SK-N-DZ (cell line): ENCODE results near the gene C1orf116.
A peak's percentile ranks its signal among the peaks of the same experiment; 100 is the strongest.

Experiments
- DNase-seq: peaks from one replicate; pipeline ENCODE4 v3.0.0-alpha.2; 2015; ENCODE audit warnings: low spot score

The C1orf116 gene

DNA sequence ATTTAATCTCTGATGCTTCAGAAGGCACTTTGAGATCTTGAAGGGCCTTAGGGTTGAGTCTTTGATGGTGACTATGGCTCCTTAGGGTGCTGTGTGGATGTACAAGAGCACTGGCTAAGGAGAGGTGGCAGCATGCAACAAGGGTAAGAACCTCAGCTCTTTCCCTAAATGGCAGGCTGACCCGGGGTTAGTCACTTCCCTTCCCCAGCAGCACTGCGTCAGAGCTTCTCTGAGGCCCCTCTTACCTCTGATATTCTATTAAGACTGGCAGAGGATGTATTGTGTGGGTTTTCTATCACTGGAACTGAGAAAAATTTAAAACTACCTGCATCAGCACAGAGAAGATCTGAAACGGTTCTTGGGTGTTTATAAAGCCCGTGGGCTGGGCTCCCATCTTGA is 11.8 kb downstream of the C1orf116 start:
- no peak for DNase-seq

DNA sequence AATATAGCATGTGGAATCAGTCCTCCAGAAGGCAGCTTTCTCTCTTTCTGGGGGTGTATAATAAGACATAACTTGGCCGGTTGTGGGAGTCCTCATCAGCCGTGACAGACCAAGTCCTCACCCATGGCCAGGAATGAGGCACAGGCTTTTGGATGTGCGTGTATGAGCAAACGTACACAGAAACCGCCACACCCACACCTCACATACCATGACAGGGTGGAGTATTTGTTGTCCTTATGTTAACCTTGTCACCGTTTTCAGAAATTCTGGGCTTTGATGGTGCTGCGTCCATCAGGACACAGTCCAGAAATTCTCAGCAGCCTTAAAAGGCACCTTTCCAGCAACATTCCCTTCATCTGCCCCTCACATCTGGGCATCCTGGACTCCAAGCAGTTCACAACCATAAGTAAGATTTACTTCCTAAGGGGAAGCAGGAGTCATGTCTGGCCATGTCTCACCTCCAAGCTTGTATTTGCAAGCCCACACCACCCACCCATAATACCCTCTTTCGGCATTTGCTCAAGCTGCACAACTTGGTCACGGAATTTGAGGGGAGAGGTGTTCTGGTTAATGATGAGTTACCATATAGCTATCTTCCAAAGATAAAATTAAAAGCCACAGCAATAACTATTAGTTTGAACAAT is 12.4 kb downstream of the C1orf116 start:
- no peak for DNase-seq

DNA sequence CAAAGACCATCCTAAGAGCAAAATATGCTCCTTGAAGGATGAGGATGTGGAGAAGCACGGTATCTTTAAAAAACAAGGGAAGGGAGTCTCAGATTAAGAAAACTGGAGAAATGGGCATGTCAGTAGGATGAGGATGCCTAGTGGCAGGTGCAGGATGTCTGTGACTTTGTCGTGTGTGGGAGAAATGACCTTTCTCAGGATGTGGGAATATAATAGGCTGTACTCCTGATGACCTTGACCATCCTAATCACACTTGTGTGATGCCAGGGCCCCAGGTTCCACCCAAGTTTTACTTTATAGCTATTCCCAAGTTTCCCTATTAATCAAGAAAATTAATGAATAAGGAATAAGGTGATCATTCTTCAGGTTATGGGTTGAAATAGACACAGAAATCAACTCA is 12.9 kb downstream of the C1orf116 start:
- no peak for DNase-seq

DNA sequence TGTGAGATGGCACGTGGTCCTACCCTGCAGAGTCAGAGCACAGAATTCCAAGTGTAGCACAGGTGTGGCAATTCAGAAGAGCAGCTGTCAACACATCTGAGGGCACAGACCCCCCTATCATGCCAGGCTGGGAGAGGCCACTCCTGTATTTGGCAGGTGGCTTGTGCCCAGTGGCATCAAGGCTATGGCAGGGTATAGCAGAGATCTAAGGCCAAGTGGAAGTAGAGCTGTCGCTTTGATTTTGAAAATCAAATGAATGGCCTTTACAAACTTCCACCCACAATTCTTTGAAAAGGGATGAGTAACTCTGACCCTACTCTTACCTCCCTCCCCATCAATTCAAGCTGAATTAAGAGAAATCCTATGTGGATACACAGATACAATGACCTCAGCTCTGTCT is 13.4 kb downstream of the C1orf116 start:
- DNase-seq, result no peak

DNA sequence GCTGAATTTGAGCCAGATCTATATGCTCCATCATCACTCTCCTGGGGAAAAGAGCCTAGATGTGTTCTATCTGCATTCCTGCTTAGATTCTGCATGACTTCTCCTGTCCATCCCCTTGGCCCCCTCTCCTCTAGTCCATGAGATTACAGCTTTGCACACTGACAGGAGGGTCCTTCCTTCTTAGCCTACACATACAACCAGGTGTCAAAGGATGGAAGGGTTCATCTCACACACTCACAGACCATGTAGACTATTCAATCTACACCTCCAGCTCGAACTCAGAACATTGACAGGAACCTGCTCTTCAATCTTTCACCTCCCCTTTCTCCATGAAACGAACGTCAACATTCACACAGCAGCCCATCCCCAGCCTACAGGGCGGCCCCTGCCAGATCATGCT is 13.8 kb downstream of the C1orf116 start:
- no peak for DNase-seq

DNA sequence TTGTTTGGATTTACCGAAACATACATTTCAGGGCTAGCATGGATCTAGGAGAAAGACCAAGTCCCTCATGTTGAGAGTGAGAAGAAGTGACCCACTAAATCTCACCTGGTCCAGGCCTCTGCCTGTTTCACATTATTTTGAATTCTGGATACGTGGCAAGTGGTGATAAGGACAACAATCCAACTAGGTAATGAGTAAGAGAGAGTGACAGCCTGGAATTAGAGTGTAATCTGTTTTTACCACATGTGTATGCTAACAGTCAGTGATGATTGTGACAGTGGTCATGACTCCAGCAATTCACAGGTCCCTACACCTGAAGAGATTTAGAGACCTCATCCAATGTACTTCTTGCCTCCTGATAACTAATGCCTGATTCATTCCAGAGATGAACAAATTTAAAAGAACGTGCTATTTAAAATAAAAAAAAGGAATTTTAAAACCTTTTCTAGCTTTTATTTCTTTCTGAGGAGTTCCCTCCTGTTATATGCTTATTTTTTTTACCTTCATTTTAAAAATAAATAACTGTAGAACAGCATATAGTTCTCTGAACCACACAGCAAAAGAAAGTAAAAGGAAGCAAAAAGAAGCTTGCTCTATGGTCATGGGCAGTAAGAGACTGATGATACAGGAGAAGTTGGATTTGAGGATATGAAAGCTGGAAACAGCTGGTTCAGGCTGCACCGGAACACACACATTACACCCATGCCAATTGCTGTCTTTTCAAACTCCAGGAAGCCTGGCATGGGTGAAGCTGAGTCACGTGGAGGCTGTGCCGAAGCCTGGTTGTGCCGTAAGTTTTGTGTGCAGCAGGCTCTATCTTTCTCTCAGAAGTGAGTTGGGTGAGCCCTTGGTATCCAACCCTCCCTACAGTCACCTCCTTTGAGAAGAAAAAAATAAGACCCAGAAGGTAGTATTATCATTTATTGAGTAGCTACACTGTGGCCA is 14.7 kb downstream of the C1orf116 start:
- DNase-seq, result no peak

DNA sequence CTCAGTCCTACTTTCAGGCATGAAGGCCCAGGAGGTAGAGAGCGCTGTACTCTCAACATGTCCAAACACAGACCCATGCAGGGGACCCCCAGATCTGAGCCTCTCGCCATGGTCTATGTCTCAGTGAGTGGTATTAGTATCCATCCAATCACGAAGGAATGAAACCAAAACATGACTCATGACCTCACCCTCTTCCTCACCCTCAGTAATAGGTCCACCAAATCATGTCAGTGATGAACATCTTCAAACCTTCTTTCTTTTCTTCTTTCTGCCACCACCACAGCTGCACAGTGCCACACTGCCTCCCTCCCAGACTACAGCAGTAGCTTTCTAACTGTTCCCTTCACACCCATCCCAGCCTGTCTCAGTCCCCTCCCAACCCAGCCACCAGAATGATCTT is 16.8 kb downstream of the C1orf116 start:
- DNase-seq, result no peak

DNA sequence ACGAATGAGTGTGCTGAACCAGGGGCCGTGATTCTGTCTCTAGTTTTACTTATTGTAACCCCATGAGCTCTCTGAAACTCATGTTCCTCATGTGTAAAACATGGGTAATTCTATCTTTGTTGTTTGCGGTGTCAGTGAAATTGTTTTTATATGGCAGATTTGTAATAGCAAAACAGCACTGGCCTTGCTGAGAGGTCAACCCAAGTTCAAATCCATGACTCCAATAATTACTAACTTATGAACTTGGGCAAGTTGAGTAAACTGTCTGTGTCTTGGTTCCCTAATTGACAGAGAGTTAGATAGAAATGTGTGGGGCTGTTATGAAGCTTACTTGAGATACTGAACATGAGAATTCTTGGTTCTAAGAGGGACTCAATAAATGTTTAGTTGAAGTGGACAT is 17.8 kb downstream of the C1orf116 start:
- no peak for DNase-seq

DNA sequence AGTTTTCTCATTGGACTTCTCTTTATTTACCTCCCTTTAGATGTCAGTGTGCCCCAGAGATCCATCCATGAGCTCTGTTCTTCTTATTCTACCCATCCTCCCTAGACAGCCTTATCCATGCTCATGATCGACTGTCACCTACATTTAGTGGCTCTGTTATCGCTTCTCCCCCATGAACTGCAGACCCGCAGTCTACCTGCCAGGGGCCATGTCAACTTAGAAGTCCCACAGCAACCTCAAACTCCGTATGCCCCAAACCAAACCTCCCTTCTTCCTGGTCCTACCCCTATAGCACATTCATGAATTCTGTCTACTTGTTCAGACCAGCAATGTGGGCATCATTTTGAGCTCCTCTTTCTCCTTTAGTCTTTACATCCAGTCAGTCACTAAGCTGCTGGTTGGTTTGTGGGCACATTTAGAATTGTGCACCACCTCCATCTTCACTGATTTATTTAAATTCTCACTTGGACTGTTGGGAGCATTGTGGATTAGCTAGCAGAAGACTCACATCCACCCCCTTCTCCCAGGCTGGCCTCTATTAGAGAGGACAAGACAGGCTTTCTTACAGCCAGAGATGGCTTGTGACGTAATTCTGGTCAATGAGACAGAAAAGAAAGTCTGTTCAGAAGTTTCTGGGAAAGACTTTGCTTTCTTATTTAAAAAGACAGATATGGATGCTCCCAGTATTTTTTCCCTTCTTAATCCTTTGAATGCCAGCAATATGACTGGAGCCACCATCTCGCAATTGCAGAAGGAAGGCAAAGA is 19.1 kb downstream of the C1orf116 start:
- no peak for DNase-seq

DNA sequence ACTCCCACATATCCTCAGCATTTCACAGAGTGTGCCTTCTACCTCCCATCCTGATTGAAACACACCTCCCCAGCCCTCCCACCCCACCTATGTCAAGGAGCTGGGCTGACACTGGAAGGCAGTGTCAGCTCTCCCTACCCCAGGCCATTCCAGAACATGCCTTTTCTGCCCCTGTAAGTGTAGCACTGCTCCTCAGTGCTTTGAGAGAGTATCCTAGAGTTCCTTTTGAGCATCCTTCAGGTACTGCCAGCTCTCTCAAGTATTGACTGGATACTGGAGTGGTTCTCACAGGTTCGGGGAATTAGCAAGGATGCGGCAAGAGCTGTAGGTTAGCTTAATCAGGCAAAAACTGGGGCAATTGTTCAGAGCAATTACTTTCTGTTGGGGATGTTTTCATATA is 21.8 kb downstream of the C1orf116 start:
- no peak for DNase-seq

DNA sequence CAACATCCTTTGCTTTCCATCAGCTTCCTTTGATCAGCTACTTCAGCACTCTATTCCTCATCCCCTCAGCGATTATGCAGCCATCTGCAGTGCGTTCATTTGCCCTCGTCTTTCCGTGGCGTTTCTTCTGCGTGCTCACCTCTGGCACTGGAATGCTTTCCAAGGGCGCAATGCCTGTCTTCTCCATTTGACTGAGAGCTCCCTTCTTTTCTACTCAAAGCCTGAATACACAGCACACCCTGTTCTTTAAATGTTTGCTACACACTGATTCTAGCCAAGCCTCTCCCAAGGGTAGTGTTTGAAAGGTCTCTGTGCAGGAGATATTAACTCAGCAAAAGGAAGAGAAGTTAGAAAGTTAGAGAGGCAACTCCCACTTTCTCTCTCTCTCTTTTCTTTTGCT is 22.6 kb downstream of the C1orf116 start:
- DNase-seq, result no peak

DNA sequence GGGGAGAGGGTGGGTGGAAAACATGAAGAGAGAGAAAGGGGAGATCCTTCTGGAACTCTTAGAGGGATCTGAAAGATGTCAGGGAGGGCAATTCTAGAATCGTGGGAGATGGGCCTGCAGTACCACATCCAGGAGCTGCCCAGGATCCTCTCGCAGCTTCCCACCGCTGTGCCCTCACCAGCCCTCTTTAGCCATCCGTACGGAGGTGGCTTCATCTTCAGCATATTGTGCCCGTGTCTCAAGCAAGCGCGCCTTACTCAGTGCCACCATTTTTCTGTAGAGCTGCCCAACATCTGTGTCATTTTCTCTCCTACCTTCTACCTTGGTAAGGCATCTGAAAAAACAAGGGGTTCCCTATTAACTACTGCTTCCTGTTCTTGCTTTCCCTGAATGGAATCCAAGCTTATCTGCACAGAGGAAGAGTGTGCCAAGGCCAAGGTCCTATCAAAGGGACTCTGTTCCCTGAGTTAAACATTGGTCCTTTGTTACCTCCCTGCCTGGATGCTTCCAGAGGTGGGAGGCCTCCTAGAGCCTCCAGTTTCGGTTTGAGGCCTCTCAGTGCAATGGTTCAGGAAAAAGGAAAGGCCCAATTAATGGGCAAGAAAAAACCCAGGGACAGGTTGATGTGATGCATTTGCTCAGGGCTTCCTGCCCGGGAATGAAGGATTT is 23.2 kb downstream of the C1orf116 start:
- DNase-seq, result no peak

DNA sequence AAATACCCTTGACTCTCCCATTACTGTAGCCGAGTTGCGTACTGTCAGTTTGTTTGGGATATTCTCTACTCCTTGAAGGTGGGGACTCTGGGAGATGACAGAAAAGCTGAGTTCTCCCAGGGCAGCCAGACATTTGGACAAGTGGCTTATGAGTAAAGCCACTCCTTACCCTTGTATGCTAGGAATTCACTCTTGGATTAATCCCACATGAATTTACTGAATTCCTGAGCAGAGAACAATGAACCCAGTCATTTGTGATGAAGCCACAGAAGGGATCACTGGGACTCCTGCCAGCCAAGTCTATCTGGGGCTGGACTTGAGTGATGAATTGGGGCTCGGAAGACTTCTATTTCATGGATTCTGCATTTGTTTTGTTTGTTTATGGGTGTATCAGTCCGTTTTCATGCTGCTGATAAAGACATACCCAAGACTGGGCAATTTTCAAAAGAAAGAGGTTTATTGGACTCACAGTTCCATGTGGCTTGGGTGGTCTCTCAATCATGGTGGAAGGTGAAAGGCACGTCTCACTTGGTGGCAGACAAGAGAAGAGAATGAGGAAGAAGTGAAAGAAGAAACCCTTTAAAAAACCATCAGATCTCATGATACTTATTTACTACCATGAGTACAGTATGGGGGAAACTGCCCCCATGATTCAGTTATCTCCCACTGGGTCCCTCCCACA is 25.1 kb downstream of the C1orf116 start:
- DNase-seq, result no peak

DNA sequence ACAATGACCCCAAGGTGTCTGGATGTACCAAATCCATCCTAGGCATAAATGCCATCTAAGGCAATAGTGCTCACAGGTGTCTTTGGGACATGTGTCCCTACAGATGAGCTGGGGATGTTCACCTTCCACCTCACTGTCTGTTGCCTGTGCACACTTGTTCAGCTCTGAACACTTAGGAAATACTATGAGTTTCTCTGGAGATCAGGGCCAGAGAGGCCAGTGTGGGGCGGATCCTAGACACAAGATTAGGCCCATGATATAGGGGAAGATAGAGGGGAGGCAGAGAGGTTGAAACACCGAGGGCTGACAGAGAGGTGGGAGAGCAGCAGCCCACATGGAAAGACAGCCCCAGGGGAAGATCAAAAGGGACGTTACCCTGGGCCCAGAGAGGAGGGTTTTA is 25.6 kb downstream of the C1orf116 start:
- DNase-seq, result no peak

DNA sequence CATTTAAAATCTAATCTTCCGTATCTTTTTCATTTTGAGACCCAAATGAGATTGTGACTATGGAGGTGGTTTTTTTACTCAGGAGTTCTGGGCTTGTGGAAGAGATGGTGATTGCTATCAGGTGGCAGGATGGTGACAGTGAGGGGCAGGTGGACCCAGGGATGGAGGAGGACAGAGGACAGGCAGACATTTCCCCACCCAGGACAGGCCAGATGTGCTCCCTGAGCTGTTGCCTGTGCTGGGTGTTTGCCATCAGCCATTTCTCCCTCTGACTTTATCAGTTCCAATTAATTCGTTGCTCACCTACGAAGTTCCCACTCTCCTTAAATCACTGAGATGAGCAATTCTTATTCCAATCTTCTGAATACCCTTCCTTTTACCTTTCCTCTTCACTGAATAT is 26.5 kb downstream of the C1orf116 start:
- DNase-seq, result no peak

DNA sequence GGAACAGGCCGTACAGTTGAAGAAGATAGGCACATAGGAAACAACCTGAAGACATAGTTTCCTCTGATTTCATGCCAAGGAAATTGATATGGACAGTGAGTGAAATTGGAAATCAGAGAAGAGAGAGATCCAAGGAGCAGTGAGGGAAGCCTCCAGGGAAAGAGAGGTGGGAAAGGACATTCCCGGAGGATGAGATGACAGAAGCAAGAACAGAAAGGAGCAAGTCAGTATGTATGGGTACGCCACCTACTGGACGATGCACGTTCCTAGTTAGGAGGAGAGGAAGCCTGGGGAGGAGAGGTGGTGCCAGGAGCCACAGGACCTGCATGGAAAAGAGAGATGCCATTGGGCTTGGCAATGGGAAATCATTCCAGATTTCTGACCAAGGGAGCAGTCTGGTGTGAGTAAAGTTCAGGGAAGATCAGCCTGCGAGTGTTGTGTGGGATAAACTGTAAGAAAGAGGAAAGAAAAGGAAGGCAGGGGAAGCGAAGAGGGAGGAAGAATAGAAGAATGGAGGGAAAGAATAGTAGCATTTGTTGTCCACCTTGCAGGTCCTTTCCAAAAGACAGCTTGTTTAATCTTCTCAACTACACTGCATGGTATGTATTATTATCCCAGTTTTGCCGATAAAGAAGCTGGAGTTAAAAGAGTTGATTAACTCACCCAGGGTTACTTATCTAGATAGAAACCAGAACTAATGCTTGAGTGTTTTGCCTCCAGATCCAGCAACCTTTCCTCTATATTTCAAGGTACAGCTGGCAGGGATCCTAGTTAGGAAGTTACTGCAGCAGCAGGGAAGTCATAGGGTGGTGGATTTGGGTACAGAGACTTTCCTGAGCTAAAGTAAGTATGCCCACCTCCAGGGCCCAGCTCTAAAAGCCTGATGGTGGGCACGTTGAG is 27.4 kb downstream of the C1orf116 start:
- peak; percentile 35 for DNase-seq

DNA sequence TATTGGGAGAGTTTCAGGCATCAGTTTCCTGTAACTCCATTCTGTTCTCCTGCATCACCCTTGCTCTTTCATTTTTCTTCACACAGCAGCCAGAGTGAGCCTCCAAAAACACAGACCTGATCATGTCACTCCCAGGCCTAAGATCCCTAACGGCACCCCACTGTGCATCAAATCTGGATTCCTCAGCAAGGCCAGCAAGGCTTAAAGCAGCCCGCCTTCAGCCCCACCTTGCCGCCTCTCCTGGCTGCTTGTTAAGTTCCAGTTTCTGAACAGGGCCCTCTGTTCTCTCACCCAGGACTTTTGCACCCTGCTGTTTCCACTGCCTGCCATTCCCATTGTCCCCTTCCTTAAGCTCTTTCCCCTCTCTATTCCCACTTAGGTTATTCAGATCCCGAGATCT is 29.3 kb downstream of the C1orf116 start:
- no peak for DNase-seq

DNA sequence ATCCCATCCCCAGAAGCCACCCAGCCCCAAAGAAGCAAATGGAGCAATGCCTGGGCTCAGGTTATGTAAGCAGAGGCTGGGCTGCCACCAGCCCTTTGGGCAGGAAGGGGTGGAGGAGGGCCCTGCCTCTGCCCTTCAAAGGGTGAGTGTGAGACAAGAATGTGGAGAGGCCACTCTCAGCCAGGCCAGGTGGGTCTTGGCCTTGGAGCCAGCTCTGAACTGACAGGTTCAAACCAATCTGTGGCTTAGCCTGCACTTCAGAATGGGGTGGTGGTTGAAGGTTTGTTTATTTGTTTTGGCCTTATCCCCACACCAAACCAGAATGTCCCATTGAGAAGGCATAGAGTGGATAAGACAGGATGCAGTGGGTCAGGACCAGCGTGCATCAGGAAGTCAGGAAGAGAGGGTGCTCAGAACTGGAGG is 29.8 kb downstream of the C1orf116 start:
- no peak for DNase-seq

DNA sequence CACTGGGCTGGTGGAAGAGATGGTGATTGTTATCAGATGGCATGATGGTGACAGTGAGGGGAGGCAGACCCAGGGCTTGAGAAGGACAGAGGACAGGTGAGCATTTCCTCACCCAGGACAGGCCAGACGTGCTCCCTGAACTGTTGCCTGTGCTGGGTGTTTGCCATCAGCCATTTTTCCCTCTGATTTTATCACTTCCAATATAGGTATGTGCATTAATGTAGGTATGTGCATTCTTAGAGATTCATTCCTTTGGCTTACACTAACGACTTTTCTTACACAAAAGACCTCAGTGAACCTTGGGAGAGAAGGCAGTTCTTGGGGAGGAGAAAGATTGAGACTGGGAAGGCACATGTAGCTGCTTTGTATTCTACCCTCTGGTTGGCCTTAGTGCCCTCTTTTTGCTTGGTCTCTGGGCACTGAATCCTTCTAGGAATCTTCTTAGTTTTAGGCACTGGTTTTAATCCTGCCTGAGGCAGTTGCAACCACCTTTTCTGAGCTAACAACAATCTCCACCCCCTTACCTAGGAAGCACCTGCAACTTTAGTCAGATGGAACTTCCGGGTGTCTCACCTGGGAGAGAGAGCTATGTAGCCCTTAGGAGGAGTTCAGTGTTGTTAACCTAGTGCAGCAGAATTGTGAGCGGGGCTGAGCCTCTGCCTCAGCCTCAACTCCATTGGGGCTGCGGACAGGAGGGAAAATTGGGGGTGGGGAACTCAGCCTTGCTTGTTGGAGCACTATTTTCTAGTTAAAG is 30.9 kb downstream of the C1orf116 start:
- DNase-seq, result no peak
